ENCODE results near the gene TAB2.

DNA sequence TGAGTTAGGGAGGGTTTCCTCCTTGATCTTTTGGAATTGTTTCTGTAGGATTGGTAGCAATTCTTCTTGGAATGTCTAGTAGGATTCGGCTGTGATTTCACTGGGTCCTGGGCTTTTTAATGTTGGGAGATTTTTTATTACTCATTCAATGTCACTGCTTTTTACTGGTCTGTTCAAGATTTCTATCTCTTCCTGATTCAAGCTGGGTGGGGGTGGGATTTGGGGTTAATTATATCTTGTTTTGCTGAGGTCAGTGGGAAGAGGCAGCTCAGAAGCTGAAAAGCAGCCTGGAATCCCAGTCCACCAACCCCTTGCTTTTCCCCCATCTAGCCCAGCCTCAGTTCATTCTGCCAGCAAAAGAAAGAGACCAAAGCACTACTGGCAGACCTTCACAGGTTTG is 122.1 kb downstream of the TAB2 start:
- TF ChIP-seq, protein P1, sequence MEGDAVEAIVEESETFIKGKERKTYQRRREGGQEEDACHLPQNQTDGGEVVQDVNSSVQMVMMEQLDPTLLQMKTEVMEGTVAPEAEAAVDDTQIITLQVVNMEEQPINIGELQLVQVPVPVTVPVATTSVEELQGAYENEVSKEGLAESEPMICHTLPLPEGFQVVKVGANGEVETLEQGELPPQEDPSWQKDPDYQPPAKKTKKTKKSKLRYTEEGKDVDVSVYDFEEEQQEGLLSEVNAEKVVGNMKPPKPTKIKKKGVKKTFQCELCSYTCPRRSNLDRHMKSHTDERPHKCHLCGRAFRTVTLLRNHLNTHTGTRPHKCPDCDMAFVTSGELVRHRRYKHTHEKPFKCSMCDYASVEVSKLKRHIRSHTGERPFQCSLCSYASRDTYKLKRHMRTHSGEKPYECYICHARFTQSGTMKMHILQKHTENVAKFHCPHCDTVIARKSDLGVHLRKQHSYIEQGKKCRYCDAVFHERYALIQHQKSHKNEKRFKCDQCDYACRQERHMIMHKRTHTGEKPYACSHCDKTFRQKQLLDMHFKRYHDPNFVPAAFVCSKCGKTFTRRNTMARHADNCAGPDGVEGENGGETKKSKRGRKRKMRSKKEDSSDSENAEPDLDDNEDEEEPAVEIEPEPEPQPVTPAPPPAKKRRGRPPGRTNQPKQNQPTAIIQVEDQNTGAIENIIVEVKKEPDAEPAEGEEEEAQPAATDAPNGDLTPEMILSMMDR (conservative IDR thresholded peaks at IDR 0.05; ENCODE audit: low read depth, low read length) = no peak
- no peak for TF ChIP-seq EZH2 (IDR thresholded peaks at IDR 0.05; ENCODE audit: borderline replicate concordance, low read depth, low read length, poor library complexity, severe bottlenecking)

Measured in A673 (cell line).